ENCODE results near the gene CD209. TPM values are rescaled to one million over a fixed set of nuclear protein-coding genes. Genes with fewer than 3 reads are reported as not detected.
A peak's percentile ranks its signal among the peaks of the same experiment; 100 is the strongest.

The CD209 gene
- polyA plus RNA-seq, 3 donors from 2014 or later = not detected

- H3K27ac Mint-ChIP-seq = no peak within 1 kb of the TSS
- H3K4me1 Mint-ChIP-seq = peaks cover 14 to 15% of the 10 kb centered on the region in 2 donors
- peaks cover 10 to 22% (median 17%) of the 10 kb centered on the region in 3 donors for H3K27me3 Mint-ChIP-seq (ENCODE audit: low read depth in 3 of 3)
- no peaks in the 10 kb centered on the region for H3K36me3 Mint-ChIP-seq
- peaks cover 0 to 2% (median 0%) of the 10 kb centered on the region in 6 donors for H3K9me3 Mint-ChIP-seq
- no peak for DNase-seq
- H3K4me3 Mint-ChIP-seq = no peak within 1 kb of the TSS
These were observed 45.5 kb downstream of the CD209 start, which contains the start of gene FCER2 for GRCh38 chr19:7701654-7702457. Gene FCER2, minus strand, starts transcription at chr19:7702131. Its CDS starts 2,371 bp downstream, at chr19:7699760.

GRCh38 chr19:7701049-7701653, 46.2 kb downstream of the CD209 start:
- peaks cover 7 to 8% of the 10 kb centered on the region in 2 donors for H3K4me1 Mint-ChIP-seq
- H3K9me3 Mint-ChIP-seq = peaks cover 0 to 2% (median 0%) of the 10 kb centered on the region in 6 donors
- DNase-seq = no peak
- H3K36me3 Mint-ChIP-seq = no peaks in the 10 kb centered on the region
- H3K27ac Mint-ChIP-seq = no peak overlapping the region
- H3K4me3 Mint-ChIP-seq = no peak overlapping the region
- peaks cover 12 to 18% (median 17%) of the 10 kb centered on the region in 3 donors for H3K27me3 Mint-ChIP-seq (ENCODE audit: low read depth in 3 of 3)

GRCh38 chr19:7699417-7700401, 47.6 kb downstream of the CD209 start:
- peaks cover 0 to 2% of the 10 kb centered on the region in 2 donors for H3K4me1 Mint-ChIP-seq
- H3K36me3 Mint-ChIP-seq = no peaks in the 10 kb centered on the region
- no peak overlapping the region for H3K27ac Mint-ChIP-seq
- H3K9me3 Mint-ChIP-seq = peaks cover 0 to 2% (median 0%) of the 10 kb centered on the region in 6 donors
- no peak for DNase-seq
- no peak overlapping the region for H3K4me3 Mint-ChIP-seq
- H3K27me3 Mint-ChIP-seq (ENCODE audit: low read depth in 3 of 3) = peaks cover 17 to 26% (median 24%) of the 10 kb centered on the region in 3 donors

- H3K36me3 Mint-ChIP-seq = no peaks in the 10 kb centered on the region
- no peak overlapping the region for H3K27ac Mint-ChIP-seq
- no peak overlapping the region for H3K4me3 Mint-ChIP-seq
- peaks cover 0 to 2% of the 10 kb centered on the region in 2 donors for H3K4me1 Mint-ChIP-seq
- H3K9me3 Mint-ChIP-seq = peaks cover 0 to 2% (median 0%) of the 10 kb centered on the region in 6 donors
- H3K27me3 Mint-ChIP-seq (ENCODE audit: low read depth in 3 of 3) = peaks cover 19 to 33% (median 25%) of the 10 kb centered on the region in 3 donors
- no peak for DNase-seq
These were observed 48.3 kb downstream of the CD209 start for GRCh38 chr19:7699003-7699402.

- H3K27me3 Mint-ChIP-seq (ENCODE audit: low read depth in 3 of 3) = peaks cover 19 to 33% (median 25%) of the 10 kb centered on the region in 3 donors
- no peaks in the 10 kb centered on the region for H3K36me3 Mint-ChIP-seq
- peaks cover 0 to 2% of the 10 kb centered on the region in 2 donors for H3K4me1 Mint-ChIP-seq
- no peak for DNase-seq
- H3K27ac Mint-ChIP-seq = no peak overlapping the region
- peaks cover 0 to 2% (median 0%) of the 10 kb centered on the region in 6 donors for H3K9me3 Mint-ChIP-seq
- H3K4me3 Mint-ChIP-seq = no peak overlapping the region
These were observed 48.8 kb downstream of the CD209 start for GRCh38 chr19:7698583-7698982.

GRCh38 chr19:7697721-7698287, 49.5 kb downstream of the CD209 start:
- H3K27me3 Mint-ChIP-seq (ENCODE audit: low read depth in 3 of 3) = peaks cover 19 to 33% (median 25%) of the 10 kb centered on the region in 3 donors
- H3K4me3 Mint-ChIP-seq = no peak overlapping the region
- H3K36me3 Mint-ChIP-seq = no peaks in the 10 kb centered on the region
- DNase-seq = no peak
- H3K27ac Mint-ChIP-seq = no peak overlapping the region
- peaks cover 0 to 2% (median 0%) of the 10 kb centered on the region in 6 donors for H3K9me3 Mint-ChIP-seq
- peaks cover 0 to 5% of the 10 kb centered on the region in 2 donors for H3K4me1 Mint-ChIP-seq

- Mint-ChIP-seq H3K9me3 (no peaks in the 10 kb centered on the region), H3K4me3 (no peak overlapping the region), H3K27me3 (ENCODE audit: low read depth in 3 of 3) (peaks cover 22 to 33% (median 27%) of the 10 kb centered on the region in 3 donors), H3K4me1 (peaks cover 0 to 9% of the 10 kb centered on the region in 2 donors), H3K36me3 (no peaks in the 10 kb centered on the region), H3K27ac (peak overlapping the region in 3 of 6 donors; percentile 18 to 73 (median 54))
- DNase-seq = no peak
These were observed 52.8 kb downstream of the CD209 start for GRCh38 chr19:7694499-7694898.

- Mint-ChIP-seq H3K4me3 (no peak overlapping the region), H3K9me3 (peaks cover 0 to 1% (median 0%) of the 10 kb centered on the region in 6 donors), H3K36me3 (no peaks in the 10 kb centered on the region), H3K27ac (no peak overlapping the region), H3K4me1 (peaks cover 0 to 9% of the 10 kb centered on the region in 2 donors), H3K27me3 (ENCODE audit: low read depth in 3 of 3) (peaks cover 18 to 44% (median 37%) of the 10 kb centered on the region in 3 donors)
- peak; percentile 78 to 82 (median 80) for DNase-seq
These were observed 54.8 kb downstream of the CD209 start for GRCh38 chr19:7692417-7693088.

GRCh38 chr19:7691497-7691896, 55.8 kb downstream of the CD209 start:
- peaks cover 14 to 48% (median 40%) of the 10 kb centered on the region in 3 donors for H3K27me3 Mint-ChIP-seq (ENCODE audit: low read depth in 3 of 3)
- H3K9me3 Mint-ChIP-seq = peaks cover 0 to 1% (median 0%) of the 10 kb centered on the region in 6 donors
- peaks cover 0 to 9% of the 10 kb centered on the region in 2 donors for H3K4me1 Mint-ChIP-seq
- no peak overlapping the region for H3K4me3 Mint-ChIP-seq
- H3K36me3 Mint-ChIP-seq = no peaks in the 10 kb centered on the region
- peak; percentile 71 to 77 (median 74) for DNase-seq
- H3K27ac Mint-ChIP-seq = no peak overlapping the region

GRCh38 chr19:7690779-7691258, 56.5 kb downstream of the CD209 start:
- H3K27me3 Mint-ChIP-seq (ENCODE audit: low read depth in 3 of 3) = peaks cover 14 to 48% (median 36%) of the 10 kb centered on the region in 3 donors
- H3K4me3 Mint-ChIP-seq = no peak overlapping the region
- peaks cover 0 to 1% (median 0%) of the 10 kb centered on the region in 6 donors for H3K9me3 Mint-ChIP-seq
- H3K4me1 Mint-ChIP-seq = peaks cover 0 to 9% of the 10 kb centered on the region in 2 donors
- no peaks in the 10 kb centered on the region for H3K36me3 Mint-ChIP-seq
- peak; percentile 76 to 83 (median 81) for DNase-seq
- H3K27ac Mint-ChIP-seq = no peak overlapping the region

Measured in immature natural killer cell (primary cell).